HEK293 (cell line): ENCODE results near the gene SRPK3.

Experiments
- CTCF ChIP-seq: fragments of 450-650 bp; formaldehyde crosslinking; IDR thresholded peaks from 2 replicates; pipeline ENCODE4 v1.5.1; 2016; ENCODE audit warnings: missing biosample characterization, missing genetic modification characterization
- IKZF3 ChIP-seq: fragments of 450-650 bp; IDR thresholded peaks from 2 replicates; pipeline ENCODE4 v1.5.0; 2018; ENCODE audit warnings: missing biosample characterization, mild to moderate bottlenecking, missing genetic modification characterization, moderate library complexity
- PBX3 ChIP-seq: sonication (generic); formaldehyde crosslinking; IDR thresholded peaks from 2 replicates; pipeline ENCODE4 v1.8.1; 2022; ENCODE audit warnings: mild to moderate bottlenecking, moderate library complexity, missing genetic modification reagents
- SETDB1 ChIP-seq: IDR thresholded peaks from one replicate; pipeline ENCODE4 v1.6.1; 2017; ENCODE audit warnings: mild to moderate bottlenecking, low read length, moderate library complexity, mixed read lengths; ENCODE audit not compliant: insufficient read length
- TCF7L2 ChIP-seq: IDR thresholded peaks from 2 replicates; pipeline ENCODE4 v1.6.1; 2011; ENCODE audit warnings: low read depth, mild to moderate bottlenecking, inconsistent platforms, low read length, moderate library complexity, borderline replicate concordance
- YY1 ChIP-seq: fragments of 450-650 bp; formaldehyde crosslinking; IDR thresholded peaks from 2 replicates; pipeline ENCODE4 v1.5.1; 2018; ENCODE audit warnings: missing biosample characterization, missing genetic modification characterization
- ZBTB49 ChIP-seq: fragments of 450-650 bp; formaldehyde crosslinking; IDR thresholded peaks from 2 replicates; pipeline ENCODE4 v1.5.1; 2016; ENCODE audit warnings: missing biosample characterization, missing genetic modification characterization, low read depth
- ZNF23 ChIP-seq: fragments of 450-650 bp; formaldehyde crosslinking; IDR thresholded peaks from 2 replicates; pipeline ENCODE4 v1.5.1; 2016; ENCODE audit warnings: missing biosample characterization, missing genetic modification characterization, borderline replicate concordance
- ZNF510 ChIP-seq: fragments of 450-650 bp; formaldehyde crosslinking; IDR thresholded peaks from 2 replicates; pipeline ENCODE4 v1.5.1; 2018; ENCODE audit warnings: mild to moderate bottlenecking, missing genetic modification characterization, missing biosample characterization; ENCODE audit not compliant: insufficient replicate concordance
- ZNF561 ChIP-seq: fragments of 450-650 bp; IDR thresholded peaks from 2 replicates; pipeline ENCODE4 v1.5.1; 2018; ENCODE audit warnings: missing biosample characterization, missing genetic modification characterization, borderline replicate concordance

GRCh38 chrX:153828723-153829548, 48.1 kb downstream of the SRPK3 start:
- TF ChIP-seq SETDB1 (no peak), IKZF3 (tag by site-specific recombination) (no peak), TCF7L2 (no peak), YY1 (no peak), CTCF (tag by site-specific recombination) (no peak), PBX3 (CRISPR knock-in tag) (no peak), ZBTB49 (tag by site-specific recombination) (no peak), ZNF23 (tag by site-specific recombination) (no peak), ZNF510 (tag by site-specific recombination) (no peak), ZNF561 (tag by site-specific recombination) (no peak)
